Measurements from ENCODE around the gene POLRMT.

DNA sequence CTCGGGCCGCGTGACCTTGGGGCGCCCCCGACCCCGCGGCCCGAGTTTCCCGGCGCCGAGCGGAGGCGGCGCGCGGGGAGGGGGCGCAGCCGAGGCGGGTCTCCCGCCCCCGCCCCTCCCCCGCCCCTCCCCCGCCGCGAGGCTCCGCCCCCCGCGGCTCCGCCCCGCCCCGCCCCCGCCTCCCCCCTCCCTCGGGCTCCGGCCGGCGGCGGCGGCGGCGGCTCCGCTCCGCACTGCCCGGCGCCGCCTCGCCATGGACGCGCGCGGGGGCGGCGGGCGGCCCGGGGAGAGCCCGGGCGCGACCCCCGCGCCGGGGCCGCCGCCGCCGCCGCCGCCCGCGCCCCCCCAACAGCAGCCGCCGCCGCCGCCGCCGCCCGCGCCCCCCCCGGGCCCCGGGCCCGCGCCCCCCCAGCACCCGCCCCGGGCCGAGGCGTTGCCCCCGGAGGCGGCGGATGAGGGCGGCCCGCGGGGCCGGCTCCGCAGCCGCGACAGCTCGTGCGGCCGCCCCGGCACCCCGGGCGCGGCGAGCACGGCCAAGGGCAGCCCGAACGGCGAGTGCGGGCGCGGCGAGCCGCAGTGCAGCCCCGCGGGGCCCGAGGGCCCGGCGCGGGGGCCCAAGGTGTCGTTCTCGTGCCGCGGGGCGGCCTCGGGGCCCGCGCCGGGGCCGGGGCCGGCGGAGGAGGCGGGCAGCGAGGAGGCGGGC, 43.5 kb downstream of the POLRMT start, which contains the start of gene HCN2:
- TF ChIP-seq, protein P1, sequence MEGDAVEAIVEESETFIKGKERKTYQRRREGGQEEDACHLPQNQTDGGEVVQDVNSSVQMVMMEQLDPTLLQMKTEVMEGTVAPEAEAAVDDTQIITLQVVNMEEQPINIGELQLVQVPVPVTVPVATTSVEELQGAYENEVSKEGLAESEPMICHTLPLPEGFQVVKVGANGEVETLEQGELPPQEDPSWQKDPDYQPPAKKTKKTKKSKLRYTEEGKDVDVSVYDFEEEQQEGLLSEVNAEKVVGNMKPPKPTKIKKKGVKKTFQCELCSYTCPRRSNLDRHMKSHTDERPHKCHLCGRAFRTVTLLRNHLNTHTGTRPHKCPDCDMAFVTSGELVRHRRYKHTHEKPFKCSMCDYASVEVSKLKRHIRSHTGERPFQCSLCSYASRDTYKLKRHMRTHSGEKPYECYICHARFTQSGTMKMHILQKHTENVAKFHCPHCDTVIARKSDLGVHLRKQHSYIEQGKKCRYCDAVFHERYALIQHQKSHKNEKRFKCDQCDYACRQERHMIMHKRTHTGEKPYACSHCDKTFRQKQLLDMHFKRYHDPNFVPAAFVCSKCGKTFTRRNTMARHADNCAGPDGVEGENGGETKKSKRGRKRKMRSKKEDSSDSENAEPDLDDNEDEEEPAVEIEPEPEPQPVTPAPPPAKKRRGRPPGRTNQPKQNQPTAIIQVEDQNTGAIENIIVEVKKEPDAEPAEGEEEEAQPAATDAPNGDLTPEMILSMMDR (IDR thresholded peaks at IDR 0.05): no peak
- TF ChIP-seq EZH2 (IDR thresholded peaks at IDR 0.05): no peak

Data from neural progenitor cell (in vitro differentiated cells).